ENCODE results near the gene CCDC73.
"Not testable (repeated sequence)": the region's sequence is repeated elsewhere in the genome, so short reads cannot be mapped to it uniquely, and the experiment has no call there.

The CCDC73 gene

GRCh38 chr11:32705309-32706033 lies 89.0 kb downstream of the CCDC73 start:
- no peak for DNase-seq (ENCODE audit: low spot score)

DNA sequence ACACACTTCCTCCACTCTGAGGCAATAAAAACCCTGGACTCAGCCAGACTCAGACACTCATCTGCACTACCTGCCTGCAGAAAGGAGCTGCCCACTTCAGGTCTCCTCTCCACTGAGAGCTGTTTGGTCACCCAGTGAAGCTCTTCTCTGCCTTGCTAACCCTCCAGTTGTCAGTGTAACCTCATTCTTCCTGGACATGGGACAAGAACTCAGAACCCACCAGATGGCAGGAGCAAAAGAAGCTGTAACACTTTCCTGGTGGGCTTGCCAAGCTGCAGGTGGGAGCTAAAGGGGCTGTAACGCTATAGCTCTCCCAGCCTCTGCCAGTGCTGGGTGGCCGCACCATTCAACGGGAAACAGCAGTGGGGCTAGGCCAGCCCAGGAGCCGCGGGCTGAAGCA lies 89.7 kb downstream of the CCDC73 start:
- no peak for DNase-seq (ENCODE audit: low spot score)

GRCh38 chr11:32704261-32704660 lies 90.2 kb downstream of the CCDC73 start:
- no peak for DNase-seq (ENCODE audit: low spot score)

DNA sequence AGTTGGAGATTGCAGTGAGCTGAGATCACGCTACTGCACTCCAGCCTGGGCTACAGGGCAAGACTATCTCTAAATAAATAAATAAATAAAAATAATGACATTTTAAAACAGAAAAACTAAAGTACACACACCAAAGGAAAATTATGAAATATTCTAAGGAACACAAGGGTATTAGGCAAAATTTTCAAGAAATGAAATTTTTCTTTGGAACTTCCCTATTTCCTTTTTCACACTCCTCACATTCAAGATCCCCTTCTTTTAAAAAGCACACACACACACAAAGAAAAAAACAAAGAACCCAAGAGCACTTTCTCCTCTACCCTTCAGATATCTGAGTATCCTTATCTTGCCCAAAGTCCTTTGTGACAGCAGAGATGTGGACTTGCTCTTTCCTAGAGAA lies 92.8 kb downstream of the CCDC73 start:
- no peak for DNase-seq (ENCODE audit: low spot score)

DNA sequence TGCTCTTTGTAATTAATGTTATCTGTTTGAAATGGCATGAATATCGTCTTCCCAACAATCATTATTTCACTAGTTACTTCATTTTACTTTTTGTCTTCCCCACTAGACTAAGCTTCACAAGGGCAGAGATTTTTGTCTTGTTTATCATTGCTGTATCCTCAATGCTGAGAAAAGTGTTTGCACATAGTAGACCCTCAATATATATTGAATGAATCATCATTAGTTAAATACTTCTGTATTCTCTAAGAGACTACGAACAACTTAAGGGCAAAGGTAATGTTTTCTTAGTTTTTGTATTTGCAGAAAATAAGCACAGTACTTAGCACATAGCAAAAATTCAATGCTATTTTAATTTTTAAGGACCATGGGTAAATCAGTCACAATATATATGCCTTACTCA lies 95.9 kb downstream of the CCDC73 start:
- no peak for DNase-seq (ENCODE audit: low spot score)

GRCh38 chr11:32671051-32671450 lies 123.4 kb downstream of the CCDC73 start:
- no peak for DNase-seq (ENCODE audit: low spot score)

DNA sequence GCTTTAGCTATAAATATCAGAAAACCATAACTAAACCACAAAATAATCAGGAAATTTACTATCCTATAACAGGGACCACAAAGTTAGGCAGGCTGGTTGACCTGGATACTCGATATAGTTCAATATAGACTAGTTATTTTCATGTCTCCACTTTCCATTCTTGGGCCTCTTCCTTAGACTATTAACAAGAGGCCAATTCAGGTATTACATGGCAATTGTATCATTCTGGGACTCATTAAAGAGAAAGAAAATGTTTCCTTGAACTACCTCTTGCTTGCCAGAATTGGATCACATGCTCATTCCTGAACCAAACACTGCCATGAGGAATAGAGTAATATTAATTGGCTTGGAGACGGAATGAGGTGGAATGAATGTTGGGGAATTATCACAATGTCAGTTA lies 134.8 kb downstream of the CCDC73 start:
- no peak for DNase-seq (ENCODE audit: low spot score)

GRCh38 chr11:32658639-32659406 lies 135.6 kb downstream of the CCDC73 start:
- no peak for DNase-seq (ENCODE audit: low spot score)

GRCh38 chr11:32643526-32643925 lies 150.9 kb downstream of the CCDC73 start:
- DNase-seq (ENCODE audit: low spot score) = no peak

- no peak for DNase-seq (ENCODE audit: low spot score)
Observed at GRCh38 chr11:32641361-32641760, 153.1 kb downstream of the CCDC73 start.

DNA sequence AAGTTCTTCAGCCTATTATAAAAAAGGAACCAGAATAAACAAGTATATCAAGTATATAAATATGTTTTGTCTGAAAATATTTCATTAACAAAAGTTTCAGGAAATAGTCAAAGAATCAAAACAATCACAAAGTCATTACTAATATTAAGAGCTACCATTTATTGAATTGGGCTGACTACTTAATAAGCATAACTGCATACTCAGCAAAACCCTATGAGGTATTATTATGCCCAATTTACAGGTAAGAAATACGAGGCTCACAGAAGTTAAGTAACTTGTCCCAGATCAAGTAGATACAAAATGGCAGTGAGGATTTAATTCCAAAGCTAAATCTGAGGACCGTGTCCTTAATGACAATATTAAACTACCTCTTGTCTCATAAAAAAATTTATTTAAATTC lies 158.6 kb downstream of the CCDC73 start:
- no peak for DNase-seq (ENCODE audit: low spot score)

DNA sequence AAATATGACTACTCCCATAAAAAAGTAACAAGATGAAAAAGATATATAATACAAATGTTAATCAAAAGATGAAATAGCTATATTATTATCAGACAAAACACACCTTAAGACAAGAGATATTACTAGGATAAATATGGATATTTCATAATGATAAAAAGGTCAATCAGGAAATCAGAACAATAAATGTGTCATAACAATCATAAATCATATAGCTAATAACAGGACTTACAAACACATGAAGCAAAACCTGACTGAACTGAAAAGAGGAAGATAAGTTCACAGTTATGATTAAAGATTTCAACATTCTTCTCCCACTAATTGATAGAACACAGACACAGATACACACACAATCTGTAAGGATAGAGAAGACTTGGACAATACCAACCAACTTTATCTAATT lies 163.6 kb downstream of the CCDC73 start:
- DNase-seq (ENCODE audit: low spot score) = no peak

GRCh38 chr11:32616903-32617302 lies 177.6 kb downstream of the CCDC73 start:
- DNase-seq (ENCODE audit: low spot score) = no peak

DNA sequence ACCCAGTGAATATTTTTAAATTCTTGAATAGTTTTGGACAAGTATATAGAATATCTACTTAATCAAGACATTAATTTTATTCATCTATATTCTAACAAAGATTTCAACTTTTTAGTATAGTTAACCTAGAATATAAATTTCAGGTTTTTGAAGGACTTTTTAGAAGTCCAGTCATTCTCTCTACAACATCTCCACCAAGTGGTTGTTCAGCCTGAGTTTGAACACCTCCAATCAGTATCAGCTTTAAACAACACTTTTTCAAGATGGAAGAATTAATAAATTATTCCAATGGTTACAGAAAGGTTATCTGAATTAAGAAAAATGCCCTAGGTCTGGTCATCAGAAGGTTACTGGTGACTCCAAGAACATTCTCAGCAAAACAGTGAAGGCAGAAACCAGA lies 179.0 kb downstream of the CCDC73 start:
- DNase-seq (ENCODE audit: low spot score) = no peak

- DNase-seq (ENCODE audit: low spot score) = no peak
Observed at GRCh38 chr11:32613500-32614151, 180.8 kb downstream of the CCDC73 start.

GRCh38 chr11:32610797-32611352 lies 183.6 kb downstream of the CCDC73 start:
- DNase-seq (ENCODE audit: low spot score) = no peak

- not testable (repeated sequence) for DNase-seq (ENCODE audit: low spot score)
Observed at GRCh38 chr11:32608826-32609225, 185.6 kb downstream of the CCDC73 start.

DNA sequence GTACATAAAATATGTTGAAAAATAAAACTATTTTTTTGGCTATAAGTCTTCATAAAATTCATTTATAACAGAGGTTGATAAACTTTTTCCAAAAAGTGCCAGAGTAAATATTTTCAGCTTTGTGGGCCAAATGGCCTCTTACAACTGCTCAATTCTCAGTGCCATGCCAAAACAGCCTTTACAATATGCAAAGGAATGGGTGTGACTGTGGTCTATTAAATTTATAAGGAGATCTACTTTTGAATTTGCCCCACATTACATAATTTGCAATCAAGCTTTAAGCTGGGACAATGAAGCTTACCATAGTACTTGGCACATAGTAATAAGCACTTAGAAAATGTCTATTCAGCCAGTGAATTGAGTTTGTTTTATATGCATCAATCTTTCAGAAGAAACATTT lies 188.2 kb downstream of the CCDC73 start:
- DNase-seq (ENCODE audit: low spot score) = no peak

- no peak for DNase-seq (ENCODE audit: low spot score)
Observed at GRCh38 chr11:32602657-32603415, 191.6 kb downstream of the CCDC73 start.

- DNase-seq (ENCODE audit: low spot score) = no peak
Observed at GRCh38 chr11:32597921-32598320, 196.5 kb downstream of the CCDC73 start.

- not testable (repeated sequence) for DNase-seq (ENCODE audit: low spot score)
Observed at GRCh38 chr11:32596114-32596513, 198.3 kb downstream of the CCDC73 start.

- no peak for DNase-seq (ENCODE audit: low spot score)
Observed at GRCh38 chr11:32594272-32594671, 200.2 kb downstream of the CCDC73 start.

All from CD4-positive, alpha-beta T cell treated with Interleukin-2 at 100 ng/mL for 4 hours (primary cell).